Endodermal cell (in vitro differentiated cells): ENCODE results near the gene CSNK1A1L. TPM values are rescaled to one million over a fixed set of nuclear protein-coding genes. Genes with fewer than 3 reads are reported as not detected.
"Not testable (repeated sequence)": the region's sequence is repeated elsewhere in the genome, so short reads cannot be mapped to it uniquely, and the experiment has no call there.

ENCODE experiments used
- DNase-seq: peaks from one replicate; pipeline ENCODE4 v3.0.0-alpha.2; 2017
- H3K27ac ChIP-seq: 2 replicates; pipeline ENCODE4 v1.5.1; 2013; ENCODE audit warnings: mild to moderate bottlenecking, low read depth, low read length, moderate library complexity
- H3K27me3 ChIP-seq: 2 replicates; pipeline ENCODE4 v1.6.1; 2013; ENCODE audit warnings: mild to moderate bottlenecking, low read length, moderate library complexity; ENCODE audit not compliant: insufficient read depth, control insufficient read depth, poor library complexity, severe bottlenecking
- H3K36me3 ChIP-seq: 2 replicates; pipeline ENCODE4 v1.7.0; 2013; ENCODE audit warnings: mild to moderate bottlenecking, low read length, moderate library complexity; ENCODE audit not compliant: control insufficient read depth, insufficient read depth
- H3K4me1 ChIP-seq: one replicate; pipeline ENCODE4 v1.7.0; 2013; ENCODE audit warnings: low read length; ENCODE audit not compliant: control insufficient read depth, insufficient read depth
- H3K4me3 ChIP-seq: 2 replicates; pipeline ENCODE4 v1.5.1; 2013; ENCODE audit warnings: mild to moderate bottlenecking, low read length, moderate library complexity
- H3K9ac ChIP-seq: 2 replicates; pipeline ENCODE4 v1.6.1; 2013; ENCODE audit warnings: mild to moderate bottlenecking, low read length, moderate library complexity; ENCODE audit not compliant: poor library complexity, severe bottlenecking; ENCODE audit errors: extremely low read depth
- H3K9me3 ChIP-seq: 2 replicates; pipeline ENCODE4 v1.6.1; 2013; ENCODE audit warnings: mild to moderate bottlenecking, low read length, moderate library complexity; ENCODE audit not compliant: control insufficient read depth
- H3K27ac Mint-ChIP-seq: 2 replicates; pipeline ENCODE4 v1.8.0; 2020; ENCODE audit warnings: mixed read lengths
- H3K27me3 Mint-ChIP-seq: 2 replicates; pipeline ENCODE4 v1.8.0; 2021; ENCODE audit warnings: mild to moderate bottlenecking, mixed read lengths; ENCODE audit not compliant: insufficient read depth
- H3K36me3 Mint-ChIP-seq: 2 replicates; pipeline ENCODE4 v1.8.0; 2020; ENCODE audit warnings: low read depth, mixed read lengths
- H3K4me1 Mint-ChIP-seq: 2 replicates; pipeline ENCODE4 v1.8.0; 2020; ENCODE audit warnings: mixed read lengths
- H3K4me3 Mint-ChIP-seq: 2 replicates; pipeline ENCODE4 v1.8.0; 2020; ENCODE audit warnings: mild to moderate bottlenecking, moderate library complexity, mixed read lengths
- H3K9me3 Mint-ChIP-seq: 2 replicates; pipeline ENCODE4 v1.8.0; 2020; ENCODE audit warnings: mild to moderate bottlenecking, mixed read lengths
- WGBS, 2 experiments: methylation state at CpG; one replicate each; pipeline versions ENCODE4 v1.1.5 to v1.1.7; 2013; ENCODE audit warnings: missing lambda C conversion rate in 2 of 2, mixed read lengths in 1 of 2; ENCODE audit not compliant: insufficient coverage in 1 of 2, insufficient read length in 1 of 2; 5-methylcytosine and 5-hydroxymethylcytosine counted together
- total RNA-seq, 2 donors: library from RNA; stranded (reverse); fragmentation: NEBNext Ultra II Directional in 1 of 2; extraction: Animal tissue kit (Norgen Biotek cat#: 25700) in 1 of 2; gene quantifications; 2 replicates in 1 of 2; 3 replicates in 1 of 2; pipeline ENCODE4 v1.2.1, GENCODE V29; 2021
- TF ChIP-seq, protein P1 (sequence below): fragments of 200-600 bp; sonication (generic); conservative IDR thresholded peaks from 2 replicates; pipeline ENCODE4 v1.5.0; 2021; ENCODE audit warnings: antibody characterized with exemption, mild to moderate bottlenecking

Gene CSNK1A1L
- total RNA-seq, 2 donors from 2014 or later, result not detected

- no peak overlapping the region for H3K27ac Mint-ChIP-seq
- no peaks in the 10 kb centered on the region for H3K36me3 Mint-ChIP-seq
- Histone ChIP-seq H3K27ac (no peak overlapping the region), H3K4me3 (no peak overlapping the region), H3K4me1 (no peaks in the 10 kb centered on the region), H3K9ac (no peak overlapping the region), H3K36me3 (no peaks in the 10 kb centered on the region), H3K27me3 (no peaks in the 10 kb centered on the region), H3K9me3 (no peaks in the 10 kb centered on the region)
- DNase-seq, result peak; percentile 52
- 72 to 100% methylated on average over 3 to 6 of the region's 6 CpGs for WGBS, 2 experiments
- peaks cover 7% of the 10 kb centered on the region for H3K27me3 Mint-ChIP-seq
- no peak overlapping the region for H3K4me3 Mint-ChIP-seq
- H3K9me3 Mint-ChIP-seq, result no peaks in the 10 kb centered on the region
- TF ChIP-seq, protein P1, sequence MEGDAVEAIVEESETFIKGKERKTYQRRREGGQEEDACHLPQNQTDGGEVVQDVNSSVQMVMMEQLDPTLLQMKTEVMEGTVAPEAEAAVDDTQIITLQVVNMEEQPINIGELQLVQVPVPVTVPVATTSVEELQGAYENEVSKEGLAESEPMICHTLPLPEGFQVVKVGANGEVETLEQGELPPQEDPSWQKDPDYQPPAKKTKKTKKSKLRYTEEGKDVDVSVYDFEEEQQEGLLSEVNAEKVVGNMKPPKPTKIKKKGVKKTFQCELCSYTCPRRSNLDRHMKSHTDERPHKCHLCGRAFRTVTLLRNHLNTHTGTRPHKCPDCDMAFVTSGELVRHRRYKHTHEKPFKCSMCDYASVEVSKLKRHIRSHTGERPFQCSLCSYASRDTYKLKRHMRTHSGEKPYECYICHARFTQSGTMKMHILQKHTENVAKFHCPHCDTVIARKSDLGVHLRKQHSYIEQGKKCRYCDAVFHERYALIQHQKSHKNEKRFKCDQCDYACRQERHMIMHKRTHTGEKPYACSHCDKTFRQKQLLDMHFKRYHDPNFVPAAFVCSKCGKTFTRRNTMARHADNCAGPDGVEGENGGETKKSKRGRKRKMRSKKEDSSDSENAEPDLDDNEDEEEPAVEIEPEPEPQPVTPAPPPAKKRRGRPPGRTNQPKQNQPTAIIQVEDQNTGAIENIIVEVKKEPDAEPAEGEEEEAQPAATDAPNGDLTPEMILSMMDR, result no peak
- no peaks in the 10 kb centered on the region for H3K4me1 Mint-ChIP-seq
Measured at GRCh38 chr13:37065890-37066526, 39.5 kb downstream of the CSNK1A1L start.

GRCh38 chr13:37059848-37060192 lies 45.6 kb downstream of the CSNK1A1L start:
- H3K4me3 Mint-ChIP-seq, result peak overlapping the region; percentile 98
- H3K4me1 ChIP-seq, result no peaks in the 10 kb centered on the region
- peaks cover 9% of the 10 kb centered on the region for H3K9me3 ChIP-seq
- H3K27me3 ChIP-seq, result no peaks in the 10 kb centered on the region
- H3K4me1 Mint-ChIP-seq, result peaks cover 8% of the 10 kb centered on the region
- H3K36me3 Mint-ChIP-seq, result peaks cover 21% of the 10 kb centered on the region
- 37 to 58% methylated on average over 7 to 10 of the region's 10 CpGs for WGBS, 2 experiments
- TF ChIP-seq, protein P1, result no peak
- peak overlapping the region; percentile 91 for H3K27ac Mint-ChIP-seq
- peaks cover 7% of the 10 kb centered on the region for H3K27me3 Mint-ChIP-seq
- H3K9me3 Mint-ChIP-seq, result peaks cover 13% of the 10 kb centered on the region
- peak overlapping the region; percentile 32 for H3K9ac ChIP-seq
- peak overlapping the region; percentile 98 for H3K4me3 ChIP-seq
- peaks cover 9% of the 10 kb centered on the region for H3K36me3 ChIP-seq
- DNase-seq, result no peak
- no peak overlapping the region for H3K27ac ChIP-seq

- DNase-seq, result peak; percentile 98
- no peaks in the 10 kb centered on the region for H3K27me3 ChIP-seq
- Mint-ChIP-seq H3K36me3 (peaks cover 24% of the 10 kb centered on the region), H3K9me3 (peaks cover 13% of the 10 kb centered on the region), H3K27me3 (peaks cover 7% of the 10 kb centered on the region), H3K4me1 (peaks cover 8% of the 10 kb centered on the region), H3K27ac (peak within 1 kb of the TSS; percentile 98), H3K4me3 (peak within 1 kb of the TSS; percentile 98)
- peak within 1 kb of the TSS; percentile 96 for H3K9ac ChIP-seq
- H3K27ac ChIP-seq, result peak within 1 kb of the TSS; percentile 81
- no peaks in the 10 kb centered on the region for H3K4me1 ChIP-seq
- TF ChIP-seq, protein P1, result no peak
- H3K4me3 ChIP-seq, result peak within 1 kb of the TSS; percentile 98
- H3K36me3 ChIP-seq, result peaks cover 9% of the 10 kb centered on the region
- peaks cover 9% of the 10 kb centered on the region for H3K9me3 ChIP-seq
- WGBS, 2 experiments, result 1% methylated on average over 31 to 75 of the region's 75 CpGs
Measured at GRCh38 chr13:37058910-37059847, 46.3 kb downstream of the CSNK1A1L start, which contains the start of gene SUPT20H. Gene SUPT20H, minus strand, starts transcription at chr13:37059688. Its CDS starts 8,198 bp downstream, at chr13:37051490.

- H3K4me1 ChIP-seq, H3K27ac Mint-ChIP-seq, H3K4me3 Mint-ChIP-seq, H3K4me3 ChIP-seq, H3K9ac ChIP-seq, H3K27me3 ChIP-seq, H3K27me3 Mint-ChIP-seq, DNase-seq, H3K27ac ChIP-seq, H3K9me3 ChIP-seq, H3K36me3 ChIP-seq: not testable (repeated sequence)
- Mint-ChIP-seq H3K4me1 (peaks cover 21% of the 10 kb centered on the region), H3K9me3 (peaks cover 19% of the 10 kb centered on the region), H3K36me3 (peaks cover 42% of the 10 kb centered on the region)
- no CpG with 5 or more reads among the region's 2 CpGs for WGBS, 2 experiments
Measured at GRCh38 chr13:37056228-37056627, 49.2 kb downstream of the CSNK1A1L start.
